DOHH2 (cell line): ENCODE data around the gene CPLX1.

ENCODE experiments used
- H3F3A ChIP-seq: fragments of 200-600 bp; sonication (generic), shearing (Covaris generic); 2 replicates; pipeline ENCODE4 v1.6.0; 2016; ENCODE audit warnings: antibody characterized with exemption, mild to moderate bottlenecking; ENCODE audit not compliant: control insufficient read depth, insufficient read depth
- H3K27ac ChIP-seq: fragments of 200-600 bp; sonication (generic); 2 replicates; pipeline ENCODE4 v1.5.1; 2014; ENCODE audit warnings: low read depth, mild to moderate bottlenecking, low read length, moderate library complexity
- H3K27me3 ChIP-seq: fragments of 200-600 bp; sonication (generic); 2 replicates; pipeline ENCODE4 v1.6.1; 2014; ENCODE audit warnings: mild to moderate bottlenecking, low read length, mixed read lengths; ENCODE audit not compliant: control insufficient read depth
- H3K36me3 ChIP-seq: fragments of 200-600 bp; sonication (generic); 2 replicates; pipeline ENCODE4 v1.6.1; 2014; ENCODE audit warnings: mild to moderate bottlenecking, low read length, moderate library complexity, mixed read lengths; ENCODE audit not compliant: control insufficient read depth
- H3K4me1 ChIP-seq: fragments of 200-600 bp; sonication (generic); 2 replicates; pipeline ENCODE4 v1.6.1; 2014; ENCODE audit warnings: mild to moderate bottlenecking, low read length, mixed read lengths; ENCODE audit not compliant: control insufficient read depth
- H3K4me2 ChIP-seq: fragments of 200-600 bp; sonication (generic); 2 replicates; pipeline ENCODE4 v1.6.0; 2014; ENCODE audit warnings: mild to moderate bottlenecking, low read length, moderate library complexity
- H3K4me3 ChIP-seq: fragments of 200-600 bp; sonication (generic); 2 replicates; pipeline ENCODE4 v1.5.1; 2014; ENCODE audit warnings: mild to moderate bottlenecking, low read length, mixed read lengths
- H3K79me2 ChIP-seq: fragments of 200-600 bp; sonication (generic); 2 replicates; pipeline ENCODE4 v1.6.1; 2014; ENCODE audit warnings: mild to moderate bottlenecking, low read length, mixed read lengths; ENCODE audit not compliant: control insufficient read depth
- H3K9me2 ChIP-seq: fragments of 200-600 bp; sonication (generic); replicated peaks from 2 replicates; pipeline ENCODE4 v1.6.1; 2014; ENCODE audit warnings: mild to moderate bottlenecking, low read length, mixed read lengths; ENCODE audit not compliant: control insufficient read depth
- H3K9me3 ChIP-seq: fragments of 200-600 bp; sonication (generic); 2 replicates; pipeline ENCODE4 v1.6.1; 2014; ENCODE audit warnings: antibody characterized with exemption, low read length, mixed read lengths; ENCODE audit not compliant: control insufficient read depth, insufficient read depth
- H4K20me1 ChIP-seq: fragments of 200-600 bp; sonication (generic); 2 replicates; pipeline ENCODE4 v1.6.0; 2014; ENCODE audit warnings: low read depth, mild to moderate bottlenecking, antibody characterized with exemption, low read length, moderate library complexity; ENCODE audit not compliant: control insufficient read depth, insufficient read depth
- CTCF ChIP-seq: fragments of 200-600 bp; sonication (generic); IDR thresholded peaks from one replicate; pipeline ENCODE4 v1.5.1; 2014; ENCODE audit warnings: antibody characterized with exemption, mild to moderate bottlenecking, low read depth, low read length; ENCODE audit not compliant: poor library complexity, severe bottlenecking
- EZH2phosphoT487 ChIP-seq: fragments of 200-600 bp; sonication (generic); IDR thresholded peaks from 2 replicates; pipeline ENCODE4 v1.6.1; 2017; ENCODE audit warnings: borderline replicate concordance, mild to moderate bottlenecking, antibody characterized with exemption, low read length, moderate library complexity, mixed read lengths

The CPLX1 gene

GRCh38 chr4:769511-769910 lies 56.4 kb downstream of the CPLX1 start:
- no peak overlapping the region for H3K4me3 ChIP-seq
- no peak overlapping the region for H3K27ac ChIP-seq
- H3K79me2 ChIP-seq: peaks cover 66% of the 10 kb centered on the region
- H3K36me3 ChIP-seq: peaks cover 85% of the 10 kb centered on the region
- H4K20me1 ChIP-seq: peaks cover 9% of the 10 kb centered on the region; the same call in 1 of the 2 replicates
- no peaks in the 10 kb centered on the region for H3K9me2 ChIP-seq
- TF ChIP-seq CTCF (no peak), EZH2phosphoT487 (no peak)
- H3K27me3 ChIP-seq: no peaks in the 10 kb centered on the region
- H3K4me1 ChIP-seq: peaks cover 10% of the 10 kb centered on the region
- H3K9me3 ChIP-seq: no peaks in the 10 kb centered on the region
- H3K4me2 ChIP-seq: no peak overlapping the region
- H3F3A ChIP-seq: peaks cover 35% of the 10 kb centered on the region

GRCh38 chr4:768995-769394 lies 56.9 kb downstream of the CPLX1 start:
- H3K36me3 ChIP-seq: peaks cover 83% of the 10 kb centered on the region
- no peaks in the 10 kb centered on the region for H3K9me2 ChIP-seq
- H3K4me3 ChIP-seq: no peak overlapping the region
- TF ChIP-seq CTCF (no peak), EZH2phosphoT487 (no peak)
- no peaks in the 10 kb centered on the region for H3K27me3 ChIP-seq
- H3K27ac ChIP-seq: no peak overlapping the region
- no peak overlapping the region for H3K4me2 ChIP-seq
- H3K4me1 ChIP-seq: peaks cover 16% of the 10 kb centered on the region
- H4K20me1 ChIP-seq: peaks cover 9% of the 10 kb centered on the region; the same call in 1 of the 2 replicates
- H3K9me3 ChIP-seq: no peaks in the 10 kb centered on the region
- peaks cover 61% of the 10 kb centered on the region for H3K79me2 ChIP-seq
- peaks cover 35% of the 10 kb centered on the region for H3F3A ChIP-seq

GRCh38 chr4:768076-768475 lies 57.9 kb downstream of the CPLX1 start:
- H4K20me1 ChIP-seq: peaks cover 7% of the 10 kb centered on the region; the same call in 1 of the 2 replicates
- H3K9me3 ChIP-seq: no peaks in the 10 kb centered on the region
- no peaks in the 10 kb centered on the region for H3K9me2 ChIP-seq
- H3K36me3 ChIP-seq: peaks cover 83% of the 10 kb centered on the region
- peaks cover 20% of the 10 kb centered on the region for H3K4me1 ChIP-seq
- no peak overlapping the region for H3K4me3 ChIP-seq
- H3K27ac ChIP-seq: no peak overlapping the region
- no peak overlapping the region for H3K4me2 ChIP-seq
- H3F3A ChIP-seq: peaks cover 35% of the 10 kb centered on the region
- no peaks in the 10 kb centered on the region for H3K27me3 ChIP-seq
- TF ChIP-seq CTCF (no peak), EZH2phosphoT487 (no peak)
- H3K79me2 ChIP-seq: peaks cover 51% of the 10 kb centered on the region
